GM18951 (cell line): ENCODE results near the gene FBXL7.

Experiments used
- POLR2A ChIP-seq: IDR thresholded peaks from 4 replicates; pipeline ENCODE4 v1.6.1; 2011; ENCODE audit warnings: mild to moderate bottlenecking; ENCODE audit not compliant: insufficient read length, insufficient read depth; ENCODE audit errors: extremely low read depth
- in situ Hi-C: fragments of 300-500 bp; cut with MboI; formaldehyde crosslinking; loops from one replicate; pipeline ENCODE4 v1.12.0; 2022; ENCODE audit warnings: low sequenced_read_pairs, mixed read lengths, inconsistent platforms; ENCODE audit not compliant: unreplicated experiment

FBXL7 gene

DNA sequence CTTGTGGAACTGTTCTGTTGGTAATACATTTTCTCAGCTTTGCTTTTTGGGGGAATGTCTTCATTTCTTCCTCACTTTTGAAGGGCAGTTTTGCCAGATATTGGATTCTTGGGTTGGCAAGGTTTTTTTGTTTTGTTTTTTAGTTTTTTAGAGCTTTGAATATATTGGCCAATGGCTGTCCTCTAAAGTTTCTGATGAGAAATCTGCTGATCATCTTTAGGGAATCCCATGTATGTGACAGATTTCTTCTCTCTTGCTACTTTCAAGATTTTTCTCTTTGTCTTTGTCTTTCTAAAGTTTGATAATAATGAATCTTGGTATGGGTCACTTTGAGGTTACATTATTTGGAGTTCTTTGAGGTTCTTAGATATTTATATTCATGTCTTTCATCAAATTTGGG lies 227.4 kb downstream of the FBXL7 start:
- TF ChIP-seq POLR2A: no peak
- in situ Hi-C loops: no loop called here

DNA sequence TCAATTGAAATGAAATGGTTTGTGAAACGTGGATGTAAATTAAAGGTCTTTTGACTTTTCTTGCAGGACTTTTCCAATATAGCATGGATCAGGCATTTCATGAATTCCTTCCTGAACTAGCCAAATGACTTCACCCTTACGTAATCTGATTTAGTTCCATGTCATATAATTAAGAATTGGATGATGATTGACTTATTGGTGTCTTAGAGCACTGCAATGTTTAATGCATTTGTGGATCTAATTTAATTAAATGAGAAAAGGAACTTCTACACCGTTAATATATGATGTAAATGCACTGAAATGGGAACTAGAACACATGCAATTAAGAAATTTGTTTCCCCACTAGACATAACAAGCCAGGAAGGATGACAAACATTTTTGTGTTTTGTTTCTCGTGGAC lies 228.8 kb downstream of the FBXL7 start:
- no peak for TF ChIP-seq POLR2A
- in situ Hi-C loops: no loop called here

DNA sequence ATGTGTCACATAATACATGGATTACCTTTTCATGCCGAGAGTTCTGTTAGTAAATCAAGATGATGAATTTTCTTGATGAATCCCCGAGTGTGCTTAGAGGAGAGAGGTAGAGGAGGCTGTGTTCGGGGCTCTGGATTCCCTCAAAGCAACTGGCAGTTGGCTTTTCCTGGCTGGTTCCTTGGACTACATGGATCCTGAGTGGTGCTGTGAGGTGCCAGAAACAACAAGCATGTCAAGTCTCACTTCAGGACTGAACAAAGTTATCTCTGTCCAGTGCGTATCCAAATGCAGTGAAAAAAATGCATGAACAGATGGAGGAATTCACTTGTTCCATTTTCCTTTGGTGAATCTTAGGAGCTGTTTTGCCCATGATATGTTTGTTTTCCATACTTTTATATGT lies 231.7 kb downstream of the FBXL7 start:
- TF ChIP-seq POLR2A: no peak
- in situ Hi-C loops: no loop called here

DNA sequence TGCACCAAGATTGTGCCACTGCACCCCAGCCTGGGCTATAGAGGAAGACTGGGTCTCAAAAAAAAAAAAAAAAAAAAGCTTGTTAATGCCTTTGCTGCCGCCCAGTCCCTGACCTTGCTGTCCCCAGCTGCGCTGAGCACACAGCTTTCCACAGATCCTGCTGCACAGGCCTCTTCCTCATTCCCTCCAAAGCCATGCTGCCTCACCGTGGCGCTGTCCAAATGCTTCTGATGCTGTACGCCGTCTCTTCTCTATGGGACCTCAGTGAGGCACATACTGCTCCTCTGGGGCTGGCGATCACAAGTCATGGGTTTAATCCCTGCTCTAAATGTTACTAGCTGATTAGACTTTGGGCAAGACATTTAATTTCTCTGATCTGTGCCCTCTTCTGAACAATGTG lies 234.1 kb downstream of the FBXL7 start:
- no peak for TF ChIP-seq POLR2A
- in situ Hi-C loops: no loop called here

DNA sequence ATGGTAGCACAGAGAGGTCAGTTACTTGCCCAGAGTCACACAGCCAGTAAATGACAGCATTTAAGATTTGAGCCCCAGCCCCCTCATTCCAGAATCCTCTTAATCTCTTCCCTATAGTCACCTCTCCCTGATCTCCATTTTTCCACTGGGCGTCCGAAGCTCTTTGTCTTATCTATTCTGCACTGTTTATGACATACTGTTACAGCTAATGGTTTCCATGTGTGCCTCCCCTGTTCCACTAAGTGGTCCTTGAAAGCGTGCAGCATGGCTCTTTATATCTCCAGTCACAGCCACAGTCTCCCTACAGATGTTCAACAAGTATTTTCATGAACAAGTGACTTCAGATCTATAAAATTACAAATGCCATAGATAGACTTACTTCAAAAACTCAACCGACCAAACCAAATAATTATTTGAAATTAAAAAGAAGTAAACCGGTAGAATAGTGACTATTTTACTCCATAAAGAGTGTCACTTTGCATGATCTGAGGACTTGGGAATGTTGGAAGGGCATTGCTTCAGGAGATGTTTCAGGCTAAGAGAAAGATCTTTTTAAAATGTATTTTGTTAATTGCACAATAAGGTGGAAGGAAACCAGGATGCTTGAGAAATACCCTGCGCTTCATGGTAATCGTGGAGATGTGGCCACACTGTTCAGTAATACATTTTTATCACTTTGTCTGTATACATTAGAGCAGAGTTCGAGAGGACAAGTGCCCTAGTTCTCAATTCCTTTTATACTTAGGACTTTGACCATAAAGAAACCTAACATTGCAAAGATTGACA lies 237.2 kb downstream of the FBXL7 start:
- in situ Hi-C loops: no loop called here
- no peak for TF ChIP-seq POLR2A

DNA sequence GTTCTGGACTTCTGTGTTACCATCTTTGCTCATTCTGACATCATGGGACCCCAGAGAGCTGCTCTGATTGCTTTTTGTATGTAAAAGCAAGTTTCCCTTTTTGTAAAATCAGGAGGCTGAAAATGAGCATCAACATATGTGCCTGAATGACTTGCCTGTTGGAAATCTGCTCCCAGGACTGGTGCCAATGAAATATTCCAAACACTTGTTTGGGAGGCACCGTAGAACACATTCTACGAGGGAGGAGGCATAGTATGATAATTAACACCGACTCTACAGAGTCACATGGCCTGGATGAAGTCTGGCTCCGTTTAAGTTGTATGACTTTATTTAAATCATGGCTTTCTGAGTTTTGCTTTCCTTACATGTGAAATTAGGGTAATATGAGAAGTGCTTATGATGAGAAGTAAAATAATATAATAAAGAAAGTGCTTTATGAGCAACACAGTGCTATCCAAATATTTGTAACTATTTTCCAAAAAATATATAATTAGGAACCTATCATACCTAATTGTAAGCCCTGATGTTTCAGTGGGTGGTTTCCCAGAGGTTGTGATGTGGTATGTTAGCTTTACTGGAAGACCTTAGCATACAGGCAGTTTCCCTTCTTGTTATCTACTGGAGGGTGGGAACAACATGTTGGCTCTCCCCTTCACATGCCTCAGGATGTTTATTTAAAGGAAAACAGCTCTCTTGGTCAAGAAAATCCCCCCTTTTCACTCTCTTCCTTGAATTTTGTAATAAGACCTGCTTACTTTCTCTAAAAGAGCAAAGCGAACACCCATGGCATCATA lies 238.1 kb downstream of the FBXL7 start:
- in situ Hi-C loops: no loop called here
- no peak for TF ChIP-seq POLR2A

DNA sequence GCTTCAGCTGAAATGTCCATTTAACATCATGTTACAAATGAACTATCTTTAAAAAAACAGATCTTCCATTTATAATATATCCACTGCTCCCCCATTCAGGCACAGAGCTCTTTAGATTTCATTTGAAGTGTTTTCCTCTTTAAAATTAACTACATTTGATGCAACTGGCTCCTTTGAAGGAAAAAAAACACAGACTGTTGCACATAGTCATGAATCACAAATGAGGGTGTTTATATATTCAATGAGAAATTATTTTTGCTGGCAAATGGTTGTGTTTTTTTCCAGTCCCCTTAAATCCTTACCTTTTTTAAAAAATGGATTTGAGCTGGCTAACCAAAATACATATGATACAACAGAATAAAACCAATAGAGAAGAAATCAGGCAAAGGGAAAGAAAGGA lies 240.4 kb downstream of the FBXL7 start:
- in situ Hi-C loops: no loop called here
- TF ChIP-seq POLR2A: no peak

DNA sequence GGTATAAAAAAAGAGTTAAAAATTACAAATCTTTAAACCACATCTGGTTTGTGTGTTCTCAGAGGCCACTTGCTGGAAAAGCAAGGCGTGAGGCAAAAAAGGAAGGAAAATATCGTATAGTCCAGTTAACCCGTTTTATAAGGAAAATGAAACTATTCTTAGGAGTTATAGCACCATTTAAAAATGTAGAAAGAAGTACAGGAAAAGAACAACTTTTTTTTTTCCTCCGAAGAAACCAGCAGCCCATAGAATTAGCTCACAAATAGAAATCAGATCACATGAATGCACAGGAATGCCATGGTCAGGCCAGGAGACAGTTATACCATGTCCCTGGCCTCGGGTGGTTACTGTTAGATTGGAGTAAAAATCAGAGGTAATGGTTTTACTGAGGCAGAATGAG lies 241.6 kb downstream of the FBXL7 start:
- TF ChIP-seq POLR2A: no peak
- in situ Hi-C loops: no loop called here

DNA sequence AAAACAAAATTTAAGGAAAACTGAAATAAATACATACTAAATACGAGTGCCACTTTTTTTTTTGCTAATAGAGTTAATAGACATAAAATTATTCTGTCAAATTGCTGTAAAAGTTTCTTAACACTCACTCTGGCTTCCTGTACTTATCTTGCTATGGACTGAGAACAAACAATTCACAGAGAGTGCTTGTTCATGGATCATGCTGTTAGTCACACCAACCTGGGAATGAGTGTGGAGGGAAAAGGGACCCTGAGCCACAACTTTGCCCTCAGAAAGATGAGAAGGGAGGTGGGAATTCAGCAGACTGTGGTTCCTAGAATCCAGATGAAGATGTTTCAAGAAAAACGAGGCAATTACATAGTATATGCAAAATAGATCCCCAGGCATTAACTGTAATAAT lies 246.9 kb downstream of the FBXL7 start:
- no peak for TF ChIP-seq POLR2A
- in situ Hi-C loops: no loop called here

DNA sequence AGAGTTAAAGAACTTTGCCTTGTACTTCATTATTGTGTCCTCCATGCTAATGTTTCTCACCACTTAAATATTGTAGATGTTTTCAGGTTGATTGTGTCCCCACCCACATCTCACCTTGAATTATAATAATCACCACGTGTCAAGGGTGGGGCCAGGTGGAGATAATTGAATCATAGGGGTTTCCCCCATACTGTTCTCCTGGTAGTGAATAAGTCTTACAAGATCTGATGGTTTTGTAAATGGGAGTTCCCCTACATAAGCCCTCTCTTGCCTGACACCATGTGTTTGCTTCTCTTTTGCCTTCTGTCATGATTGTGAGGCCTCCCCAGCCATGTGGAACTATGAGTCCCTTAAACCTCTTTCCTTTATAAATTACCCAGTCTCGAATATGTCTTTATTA lies 248.3 kb downstream of the FBXL7 start:
- no peak for TF ChIP-seq POLR2A
- in situ Hi-C loops: no loop called here

DNA sequence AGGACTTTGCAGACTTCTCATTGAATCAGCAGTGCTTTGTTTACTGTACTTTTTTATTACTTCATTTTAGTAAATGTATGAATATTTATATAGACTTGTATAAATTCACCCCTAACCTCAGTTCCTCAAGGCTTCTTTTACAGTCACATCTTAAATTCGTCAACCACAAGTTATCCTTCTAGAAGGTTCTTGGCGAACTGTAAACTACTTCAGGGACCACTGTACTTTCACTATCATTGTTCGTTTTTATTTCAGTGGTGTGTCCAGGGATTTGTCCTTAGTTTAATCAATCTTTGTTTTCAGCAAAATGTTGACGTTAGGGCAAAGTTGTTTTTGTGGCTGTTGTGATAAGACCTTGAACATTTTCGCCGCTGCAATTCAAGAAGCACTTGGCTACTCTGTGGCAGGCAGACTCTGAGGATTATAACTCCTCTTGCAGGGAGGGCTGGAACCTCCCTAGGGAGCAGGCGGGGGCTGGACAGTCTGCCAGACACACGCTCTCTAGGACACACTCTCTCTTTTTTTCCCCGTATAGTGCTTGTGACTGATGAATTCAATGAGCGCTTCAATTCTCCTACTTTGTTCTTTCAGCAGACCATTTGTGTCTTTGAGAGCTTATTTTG lies 252.8 kb downstream of the FBXL7 start:
- in situ Hi-C loops: no loop called here
- no peak for TF ChIP-seq POLR2A

DNA sequence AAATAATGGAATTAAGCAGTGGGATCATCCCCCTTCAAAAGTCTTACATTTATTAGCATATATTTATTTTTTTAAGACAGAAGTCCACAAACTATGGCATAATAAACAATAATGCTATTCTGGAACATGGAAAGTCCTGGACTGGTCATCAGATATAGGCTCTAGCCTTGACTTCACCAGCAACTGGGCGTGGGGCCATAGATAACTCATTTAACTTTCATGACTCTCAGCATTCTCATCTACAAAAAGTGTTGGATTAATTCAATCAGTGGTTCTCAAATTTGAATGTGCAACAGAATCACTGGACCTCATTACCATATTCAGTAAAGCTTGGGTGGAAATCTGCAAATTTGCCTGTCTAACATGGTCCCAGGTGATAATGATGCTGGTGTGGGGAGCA lies 253.8 kb downstream of the FBXL7 start:
- no peak for TF ChIP-seq POLR2A
- in situ Hi-C loops: no loop called here

DNA sequence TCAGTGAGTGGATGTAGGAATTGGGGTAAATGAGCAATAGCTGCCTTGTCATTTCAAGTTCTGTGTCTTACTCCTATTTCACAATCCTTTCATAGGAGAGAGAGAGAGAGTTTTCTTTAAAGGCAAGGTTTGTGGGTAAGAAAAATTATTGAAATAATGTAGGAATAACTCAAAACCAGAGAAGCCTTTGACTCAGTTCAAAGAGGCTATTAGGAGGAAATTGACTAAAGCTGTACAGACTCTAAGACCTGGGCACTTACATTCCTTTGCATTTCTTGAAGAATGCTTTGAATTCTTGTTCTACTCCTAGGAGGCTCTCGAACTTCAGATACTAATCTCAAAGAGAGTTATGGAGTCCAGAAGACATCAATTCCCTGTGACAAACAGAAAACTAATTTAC lies 257.1 kb downstream of the FBXL7 start:
- in situ Hi-C loops: no loop called here

DNA sequence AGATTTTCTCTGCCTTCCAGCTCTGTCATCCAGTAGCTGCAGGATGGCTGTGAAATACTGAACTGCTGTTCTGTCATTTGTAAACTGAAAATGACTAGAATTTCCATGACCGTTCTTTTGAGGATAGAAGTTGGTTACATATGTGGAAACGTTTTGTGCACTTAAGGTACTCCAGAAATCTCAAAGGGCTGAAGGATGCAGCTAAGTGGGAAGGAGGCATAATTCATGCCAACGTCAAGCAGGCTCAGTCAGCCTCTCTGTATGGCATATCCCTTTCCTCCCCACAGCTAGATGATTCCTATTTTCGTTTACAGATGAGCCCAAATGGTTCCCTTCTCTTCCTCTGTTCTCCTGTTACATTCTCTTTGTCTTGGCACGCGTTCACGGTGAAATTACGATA lies 257.6 kb downstream of the FBXL7 start:
- no peak for TF ChIP-seq POLR2A

More for the DNA sequence above, 257.1 kb downstream of the FBXL7 start:
- TF ChIP-seq POLR2A: no peak

More for the DNA sequence above, 257.6 kb downstream of the FBXL7 start:
- in situ Hi-C loops: no loop called here
